ENCODE data around the gene FGGY.

Gene FGGY

DNA sequence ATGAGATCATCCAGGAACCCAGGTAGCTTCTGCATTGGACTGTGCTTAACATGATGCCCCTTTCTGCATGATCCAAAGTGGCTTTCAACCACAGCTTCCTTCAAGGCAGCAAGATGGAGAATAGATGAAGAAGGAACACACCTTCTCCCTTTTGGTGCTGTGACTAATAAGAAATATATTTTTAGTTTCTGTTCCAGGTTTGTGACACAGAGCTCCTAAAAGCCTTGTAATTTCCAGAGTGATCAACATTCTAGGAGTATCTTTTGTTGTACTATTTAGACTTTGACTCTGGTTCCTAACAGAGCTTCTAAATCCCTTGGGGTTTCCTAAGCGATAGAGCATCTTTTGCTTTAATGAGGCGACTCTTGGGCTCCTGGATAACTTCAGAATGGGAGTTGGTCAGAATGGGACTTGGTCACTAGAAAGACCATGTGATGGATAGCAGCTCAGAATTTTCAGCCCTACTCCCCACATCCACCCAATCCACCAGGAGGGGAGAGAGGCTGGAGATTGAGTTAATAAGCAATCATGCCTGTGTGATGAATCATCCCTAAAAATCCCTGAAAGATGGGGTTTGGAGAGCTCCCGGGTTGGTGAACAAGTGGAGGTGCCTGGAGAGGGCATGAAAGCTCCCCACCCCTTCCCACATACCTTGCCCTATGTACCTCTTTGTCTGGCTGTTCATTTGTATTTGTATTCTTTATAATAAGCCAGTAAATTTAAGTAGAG, 134.8 kb downstream of the FGGY start:
- H3K9me3 ChIP-seq (ENCODE audit: control insufficient read depth, insufficient read depth, low read depth, low read length), result no peaks in the 10 kb centered on the region
- ChIA-PET POLR2A (interaction anchor here (1.6 kb wide), 1 partner anchor 648 kb away, joined by 4 read pairs; the partner anchor contains the start of gene JUN), CTCF (interaction anchor here (1.1 to 1.2 kb wide), 2 partner anchors 267 to 327 kb away, joined by 3 to 4 read pairs; no protein-coding TSS in a partner anchor)
- TF ChIP-seq ZNF19 (tag by site-specific recombination; IDR thresholded peaks at IDR 0.05; ENCODE audit: low read depth) (no peak), SP3 (tag by site-specific recombination; IDR thresholded peaks at IDR 0.05) (no peak), RBAK (tag by site-specific recombination; IDR thresholded peaks at IDR 0.05) (no peak), ZNF248 (tag by site-specific recombination; IDR thresholded peaks at IDR 0.05) (no peak), ZNF404 (tag by site-specific recombination; IDR thresholded peaks at IDR 0.05) (no peak)
- H3K4me1 ChIP-seq (ENCODE audit: control insufficient read depth, insufficient read depth, low read length), result no peaks in the 10 kb centered on the region
- H3K4me3 ChIP-seq (ENCODE audit: low read depth, low read length), result no peak overlapping the region
- H3K36me3 ChIP-seq (ENCODE audit: control insufficient read depth in 2 of 2, insufficient read depth in 1 of 2, low read length in 2 of 2), result no peaks in the 10 kb centered on the region
- H3K27ac ChIP-seq (ENCODE audit: extremely low read depth, low read depth, low read length), result no peak overlapping the region

DNA sequence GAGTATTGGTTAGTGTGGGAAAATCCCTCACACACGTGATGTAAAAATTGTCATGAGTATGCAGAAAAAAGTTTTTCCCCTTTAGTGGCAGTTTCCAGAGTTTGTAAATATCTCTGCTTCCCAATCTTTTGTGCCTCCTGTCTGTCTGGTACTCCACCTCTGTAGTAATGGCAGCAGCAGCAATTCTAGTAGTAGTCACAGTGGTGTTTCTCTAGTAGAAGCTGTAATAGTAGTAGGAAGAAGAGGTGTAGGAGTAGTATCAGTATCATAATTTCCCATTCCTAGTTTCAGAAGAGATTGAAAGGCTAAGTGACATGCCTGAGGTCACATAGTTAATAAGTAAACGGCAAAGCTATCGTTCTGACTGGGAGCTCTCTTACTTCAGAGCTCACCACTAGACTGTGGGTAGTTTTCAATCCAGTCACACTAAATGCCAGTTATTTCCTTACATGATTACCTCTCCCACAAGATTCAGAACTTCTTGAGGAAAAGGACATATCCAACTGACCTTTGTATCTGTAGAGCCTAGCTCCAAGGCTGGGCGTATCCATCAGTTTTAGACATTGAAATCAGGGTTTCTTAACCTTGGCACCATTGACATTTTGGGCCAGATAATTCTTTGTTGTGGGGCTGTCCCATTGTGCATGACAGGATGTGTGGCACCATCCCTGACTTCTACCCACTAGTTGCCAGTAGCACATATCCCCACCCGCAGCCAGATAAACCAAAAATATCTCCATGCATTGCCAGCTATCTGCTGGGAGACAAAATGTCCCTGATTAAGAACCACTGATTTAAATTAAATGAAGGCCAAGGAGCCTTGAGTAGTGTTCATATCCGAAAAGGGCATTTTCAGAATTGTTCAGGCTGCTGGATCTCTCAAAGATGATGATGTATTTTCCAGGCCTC, 135.9 kb downstream of the FGGY start:
- TF ChIP-seq ZNF654 (tag by site-specific recombination; IDR thresholded peaks at IDR 0.05; ENCODE audit: low read depth) (no peak), ZNF394 (tag by site-specific recombination; IDR thresholded peaks at IDR 0.05; ENCODE audit: borderline replicate concordance) (no peak), ZNF76 (tag by site-specific recombination; IDR thresholded peaks at IDR 0.05; ENCODE audit: borderline replicate concordance, low read depth) (no peak), SP3 (tag by site-specific recombination; IDR thresholded peaks at IDR 0.05) (no peak), FEZF1 (tag by site-specific recombination; IDR thresholded peaks at IDR 0.05) (no peak), ZNF555 (tag by site-specific recombination; conservative IDR thresholded peaks at IDR 0.05) (no peak), ZNF2 (tag by site-specific recombination; IDR thresholded peaks at IDR 0.05) (no peak), ZFHX2 (tag by site-specific recombination; conservative IDR thresholded peaks at IDR 0.05) (no peak), SCRT1 (tag by site-specific recombination; IDR thresholded peaks at IDR 0.05; ENCODE audit: borderline replicate concordance) (no peak), ZXDB (tag by site-specific recombination; IDR thresholded peaks at IDR 0.05) (no peak), KLF10 (tag by site-specific recombination; IDR thresholded peaks at IDR 0.05) (no peak), ZNF600 (tag by site-specific recombination; IDR thresholded peaks at IDR 0.05) (no peak), ZNF132 (tag by site-specific recombination; IDR thresholded peaks at IDR 0.05; ENCODE audit: borderline replicate concordance) (no peak), ZNF585B (tag by site-specific recombination; IDR thresholded peaks at IDR 0.05) (no peak), HOXD13 (CRISPR knock-in tag; IDR thresholded peaks at IDR 0.05; ENCODE audit: borderline replicate concordance) (no peak), ZBTB20 (tag by site-specific recombination; IDR thresholded peaks at IDR 0.05) (no peak), ZIC2 (tag by site-specific recombination; IDR thresholded peaks at IDR 0.05) (no peak)
- TF ChIP-seq, protein P1, sequence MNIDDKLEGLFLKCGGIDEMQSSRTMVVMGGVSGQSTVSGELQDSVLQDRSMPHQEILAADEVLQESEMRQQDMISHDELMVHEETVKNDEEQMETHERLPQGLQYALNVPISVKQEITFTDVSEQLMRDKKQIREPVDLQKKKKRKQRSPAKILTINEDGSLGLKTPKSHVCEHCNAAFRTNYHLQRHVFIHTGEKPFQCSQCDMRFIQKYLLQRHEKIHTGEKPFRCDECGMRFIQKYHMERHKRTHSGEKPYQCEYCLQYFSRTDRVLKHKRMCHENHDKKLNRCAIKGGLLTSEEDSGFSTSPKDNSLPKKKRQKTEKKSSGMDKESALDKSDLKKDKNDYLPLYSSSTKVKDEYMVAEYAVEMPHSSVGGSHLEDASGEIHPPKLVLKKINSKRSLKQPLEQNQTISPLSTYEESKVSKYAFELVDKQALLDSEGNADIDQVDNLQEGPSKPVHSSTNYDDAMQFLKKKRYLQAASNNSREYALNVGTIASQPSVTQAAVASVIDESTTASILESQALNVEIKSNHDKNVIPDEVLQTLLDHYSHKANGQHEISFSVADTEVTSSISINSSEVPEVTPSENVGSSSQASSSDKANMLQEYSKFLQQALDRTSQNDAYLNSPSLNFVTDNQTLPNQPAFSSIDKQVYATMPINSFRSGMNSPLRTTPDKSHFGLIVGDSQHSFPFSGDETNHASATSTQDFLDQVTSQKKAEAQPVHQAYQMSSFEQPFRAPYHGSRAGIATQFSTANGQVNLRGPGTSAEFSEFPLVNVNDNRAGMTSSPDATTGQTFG (tag by site-specific recombination; IDR thresholded peaks at IDR 0.05; ENCODE audit: borderline replicate concordance), result no peak
- H3K36me3 ChIP-seq (ENCODE audit: control insufficient read depth in 2 of 2, insufficient read depth in 1 of 2, low read length in 2 of 2), result no peaks in the 10 kb centered on the region
- H3K27ac ChIP-seq (ENCODE audit: extremely low read depth, low read depth, low read length), result no peak overlapping the region
- ChIA-PET CTCF (interaction anchor here (0.6 kb wide), 1 partner anchor 173 kb away, joined by 4 read pairs; no protein-coding TSS in a partner anchor), POLR2A (interaction anchor here (1.6 kb wide), 1 partner anchor 649 kb away, joined by 4 read pairs; the partner anchor contains the start of gene JUN)
- no peaks in the 10 kb centered on the region for H3K4me1 ChIP-seq (ENCODE audit: control insufficient read depth, insufficient read depth, low read length)
- no peak overlapping the region for H3K4me3 ChIP-seq (ENCODE audit: low read depth, low read length)
- no peaks in the 10 kb centered on the region for H3K9me3 ChIP-seq (ENCODE audit: control insufficient read depth, insufficient read depth, low read depth, low read length)

All from HEK293 (cell line).